ENCODE results near the gene LIN7B. TPM values are rescaled to one million over a fixed set of nuclear protein-coding genes. Genes with fewer than 3 reads are reported as not detected.

Gene LIN7B
- total RNA-seq, 1 donor from 2014 or later = 3.6 TPM

DNA sequence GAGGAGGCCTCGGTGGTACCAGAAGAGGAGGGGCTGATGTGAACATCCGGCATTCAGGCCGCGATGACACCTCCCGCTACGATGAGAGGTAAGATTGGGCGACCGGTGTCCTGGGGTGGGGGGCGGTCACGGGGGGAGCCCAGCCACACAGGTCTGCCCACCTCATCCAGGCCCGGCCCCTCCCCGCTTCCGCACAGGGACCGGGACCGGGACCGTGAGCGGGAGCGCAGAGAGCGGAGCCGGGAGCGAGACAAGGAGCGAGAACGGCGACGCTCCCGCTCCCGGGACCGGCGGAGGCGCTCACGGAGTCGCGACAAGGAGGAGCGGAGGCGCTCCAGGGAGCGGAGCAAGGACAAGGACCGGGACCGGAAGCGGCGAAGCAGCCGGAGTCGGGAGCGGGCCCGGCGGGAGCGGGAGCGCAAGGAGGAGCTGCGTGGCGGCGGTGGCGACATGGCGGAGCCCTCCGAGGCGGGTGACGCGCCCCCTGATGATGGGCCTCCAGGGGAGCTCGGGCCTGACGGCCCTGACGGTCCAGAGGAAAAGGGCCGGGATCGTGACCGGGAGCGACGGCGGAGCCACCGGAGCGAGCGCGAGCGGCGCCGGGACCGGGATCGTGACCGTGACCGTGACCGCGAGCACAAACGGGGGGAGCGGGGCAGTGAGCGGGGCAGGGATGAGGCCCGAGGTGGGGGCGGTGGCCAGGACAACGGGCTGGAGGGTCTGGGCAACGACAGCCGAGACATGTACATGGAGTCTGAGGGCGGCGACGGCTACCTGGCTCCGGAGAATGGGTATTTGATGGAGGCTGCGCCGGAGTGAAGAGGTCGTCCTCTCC, 6.3 kb upstream of the LIN7B start:
- CTCF ChIA-PET = no interaction called here
- no peaks in the 10 kb centered on the region for H3K9me3 Mint-ChIP-seq
- H3K4me1 Mint-ChIP-seq = peaks cover 9% of the 10 kb centered on the region
- POLR2A ChIA-PET = no interaction called here
- TF ChIP-seq, protein P1, sequence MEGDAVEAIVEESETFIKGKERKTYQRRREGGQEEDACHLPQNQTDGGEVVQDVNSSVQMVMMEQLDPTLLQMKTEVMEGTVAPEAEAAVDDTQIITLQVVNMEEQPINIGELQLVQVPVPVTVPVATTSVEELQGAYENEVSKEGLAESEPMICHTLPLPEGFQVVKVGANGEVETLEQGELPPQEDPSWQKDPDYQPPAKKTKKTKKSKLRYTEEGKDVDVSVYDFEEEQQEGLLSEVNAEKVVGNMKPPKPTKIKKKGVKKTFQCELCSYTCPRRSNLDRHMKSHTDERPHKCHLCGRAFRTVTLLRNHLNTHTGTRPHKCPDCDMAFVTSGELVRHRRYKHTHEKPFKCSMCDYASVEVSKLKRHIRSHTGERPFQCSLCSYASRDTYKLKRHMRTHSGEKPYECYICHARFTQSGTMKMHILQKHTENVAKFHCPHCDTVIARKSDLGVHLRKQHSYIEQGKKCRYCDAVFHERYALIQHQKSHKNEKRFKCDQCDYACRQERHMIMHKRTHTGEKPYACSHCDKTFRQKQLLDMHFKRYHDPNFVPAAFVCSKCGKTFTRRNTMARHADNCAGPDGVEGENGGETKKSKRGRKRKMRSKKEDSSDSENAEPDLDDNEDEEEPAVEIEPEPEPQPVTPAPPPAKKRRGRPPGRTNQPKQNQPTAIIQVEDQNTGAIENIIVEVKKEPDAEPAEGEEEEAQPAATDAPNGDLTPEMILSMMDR (IDR thresholded peaks at IDR 0.05) = no peak
- H3K27me3 Mint-ChIP-seq = no peaks in the 10 kb centered on the region
- intact Hi-C loops (cut with micrococcal nuclease) = no loop called here
- ATAC-seq (ENCODE audit: low read depth) = no peak
- no peak for DNase-seq
- no peak overlapping the region for H3K27ac Mint-ChIP-seq
- H3K36me3 Mint-ChIP-seq (ENCODE audit: low read depth) = peaks cover 57% of the 10 kb centered on the region
- no peak overlapping the region for H3K4me3 Mint-ChIP-seq

DNA sequence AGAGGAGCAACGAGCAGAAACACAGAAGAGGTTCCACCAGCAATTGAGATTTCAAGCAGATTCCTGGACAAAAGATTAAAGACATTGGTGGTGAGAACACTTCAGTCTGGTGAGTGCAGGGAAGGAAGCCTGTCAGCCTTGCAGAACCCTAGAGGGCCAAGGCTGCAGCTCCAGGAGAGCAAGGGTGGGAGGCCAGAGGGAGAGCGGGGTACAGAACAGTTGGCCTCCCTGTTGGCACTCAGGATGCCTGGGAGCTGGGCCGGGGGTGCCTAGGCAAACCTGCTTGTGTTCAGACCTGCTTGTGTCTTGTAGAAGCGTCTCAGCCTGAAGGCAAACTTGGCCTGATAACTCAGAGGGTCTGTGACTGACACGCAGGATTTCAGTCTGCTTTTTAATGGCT, 5.1 kb upstream of the LIN7B start:
- peaks cover 14% of the 10 kb centered on the region for H3K4me1 Mint-ChIP-seq
- no peak for DNase-seq
- no peak overlapping the region for H3K27ac Mint-ChIP-seq
- H3K4me3 Mint-ChIP-seq = no peak overlapping the region
- CTCF ChIA-PET = interaction anchor here (1.4 kb wide), 1 partner anchor 11 kb away, joined by 3 read pairs; no protein-coding TSS in a partner anchor
- no peak for ATAC-seq (ENCODE audit: low read depth)
- TF ChIP-seq, protein P1 (IDR thresholded peaks at IDR 0.05) = no peak
- H3K27me3 Mint-ChIP-seq = no peaks in the 10 kb centered on the region
- peaks cover 51% of the 10 kb centered on the region for H3K36me3 Mint-ChIP-seq (ENCODE audit: low read depth)
- POLR2A ChIA-PET = interaction anchor here (0.5 to 0.7 kb wide), 2 partner anchors 450 to 475 kb away, joined by 3 to 8 read pairs; no protein-coding TSS in a partner anchor
- no peaks in the 10 kb centered on the region for H3K9me3 Mint-ChIP-seq
- intact Hi-C loops (cut with micrococcal nuclease) = no loop called here

DNA sequence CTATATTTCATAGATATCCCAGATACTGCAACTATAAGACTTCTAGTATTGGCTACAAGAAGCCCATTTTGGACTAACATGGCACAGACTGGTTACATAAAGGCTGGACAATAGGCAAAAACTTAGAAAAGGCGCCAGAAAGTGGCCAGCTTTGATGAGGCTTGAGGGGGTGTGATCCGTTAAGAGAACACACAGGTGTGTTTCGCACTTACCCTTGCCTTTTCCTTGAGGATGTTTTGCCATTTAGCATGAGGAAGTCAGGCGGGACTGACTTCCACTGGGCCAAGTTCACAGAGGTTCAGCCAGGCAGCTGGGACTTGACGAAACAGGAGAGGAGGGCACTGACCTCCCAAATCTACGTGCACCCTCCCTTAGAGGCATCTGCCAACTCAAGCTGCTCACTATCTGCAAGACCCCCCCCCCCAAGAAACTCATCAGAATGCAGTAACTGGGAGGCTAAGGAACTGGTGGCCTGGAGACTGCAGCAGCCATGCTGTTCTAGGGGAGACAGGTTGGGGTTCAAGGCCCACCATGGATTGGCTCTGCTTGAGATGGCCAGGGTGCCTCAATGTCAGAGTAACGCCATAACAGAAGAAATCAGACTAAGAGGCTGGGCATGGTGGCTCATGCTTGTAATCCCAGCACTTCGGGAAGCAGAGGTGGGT, 4.5 kb upstream of the LIN7B start:
- Mint-ChIP-seq H3K27ac (no peak overlapping the region), H3K4me3 (no peak overlapping the region), H3K36me3 (ENCODE audit: low read depth) (peaks cover 45% of the 10 kb centered on the region), H3K27me3 (no peaks in the 10 kb centered on the region), H3K4me1 (peaks cover 11% of the 10 kb centered on the region), H3K9me3 (no peaks in the 10 kb centered on the region)
- POLR2A ChIA-PET = interaction anchor here (0.6 to 0.7 kb wide), 2 partner anchors 34 to 476 kb away, joined by 4 to 8 read pairs; no protein-coding TSS in a partner anchor
- DNase-seq (no peak), ATAC-seq (ENCODE audit: low read depth) (no peak)
- CTCF ChIA-PET = interaction anchor here (1.4 kb wide), 1 partner anchor 12 kb away, joined by 3 read pairs; no protein-coding TSS in a partner anchor
- intact Hi-C loops (cut with micrococcal nuclease) = loop anchor here (5.0 to 10.0 kb wide), 4 partner anchors 98 to 765 kb away; partner anchors contain the start of genes AKT1S1, DBP, GYS1 and RUVBL2
- TF ChIP-seq, protein P1 (IDR thresholded peaks at IDR 0.05) = no peak

DNA sequence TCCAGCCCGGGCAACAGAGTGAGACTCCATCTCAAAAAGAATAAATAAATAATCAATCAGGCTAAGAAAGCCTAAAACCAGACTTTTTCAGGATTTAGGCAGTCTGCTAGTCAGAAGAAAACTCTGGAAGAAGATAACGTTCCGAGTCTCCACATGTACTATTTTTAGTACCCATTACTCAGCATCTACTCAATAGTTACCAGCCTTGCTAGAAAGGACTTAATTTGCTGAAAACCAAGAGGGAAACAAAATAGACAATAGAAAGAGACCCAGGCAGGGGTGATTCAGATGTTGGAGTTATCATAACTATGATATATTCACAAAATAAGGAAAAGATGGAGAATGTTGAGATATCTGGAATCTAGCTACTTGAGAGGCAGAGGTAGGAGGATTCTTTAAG, 3.6 kb upstream of the LIN7B start:
- no peaks in the 10 kb centered on the region for H3K27me3 Mint-ChIP-seq
- H3K27ac Mint-ChIP-seq = no peak overlapping the region
- CTCF ChIA-PET = interaction anchor here (1.6 kb wide), 1 partner anchor 98 kb away, joined by 6 read pairs; no protein-coding TSS in a partner anchor
- peaks cover 13% of the 10 kb centered on the region for H3K4me1 Mint-ChIP-seq
- ATAC-seq (ENCODE audit: low read depth) (no peak), DNase-seq (no peak)
- TF ChIP-seq, protein P1 (IDR thresholded peaks at IDR 0.05) = no peak
- intact Hi-C loops (cut with micrococcal nuclease) = loop anchor here (5.0 to 10.0 kb wide), 4 partner anchors 97 to 764 kb away; partner anchors contain the start of genes AKT1S1, DBP, GYS1 and RUVBL2
- POLR2A ChIA-PET = no interaction called here
- no peaks in the 10 kb centered on the region for H3K9me3 Mint-ChIP-seq
- H3K4me3 Mint-ChIP-seq = no peak overlapping the region
- H3K36me3 Mint-ChIP-seq (ENCODE audit: low read depth) = peaks cover 36% of the 10 kb centered on the region

All from activated B cell treated with CpG ODN at 0.5 μM for 24 hours (primary cell).